Left renal cortex interstitium (tissue), 4 donors: ENCODE measurements around the gene GLRX5. TPM values are rescaled to one million over a fixed set of nuclear protein-coding genes. Genes with fewer than 3 reads are reported as not detected.
"Not testable (repeated sequence)": the region's sequence is repeated elsewhere in the genome, so short reads cannot be mapped to it uniquely, and the experiment has no call there.

Source experiments
- DNase-seq, 4 donors: peaks; one replicate each; pipeline ENCODE4 v3.0.0-alpha.2; 2013; ENCODE audit warnings: low read depth in 4 of 4, low spot score in 2 of 4, missing footprints in 1 of 4
- polyA plus RNA-seq, 4 donors: library from polyadenylated mRNA; unstranded; fragments of 120-200 nt; gene quantifications; one replicate each; pipeline ENCODE4 v1.2.1, GENCODE V29; 2013; ENCODE audit not compliant: insufficient read length in 4 of 4

The GLRX5 gene
- polyA plus RNA-seq, 4 donors = 69.1 to 82.1 (median 71.7) TPM

- no peak for DNase-seq
Observed at GRCh38 chr14:95498622-95499353, 36.1 kb upstream of the GLRX5 start.

- DNase-seq = no peak
Observed at GRCh38 chr14:95499354-95499750, 35.5 kb upstream of the GLRX5 start.

GRCh38 chr14:95500201-95500681 lies 34.6 kb upstream of the GLRX5 start:
- DNase-seq = no peak

- DNase-seq = no peak
Observed at GRCh38 chr14:95500772-95501401, 34.0 kb upstream of the GLRX5 start.

GRCh38 chr14:95502381-95502950 lies 32.4 kb upstream of the GLRX5 start:
- DNase-seq = no peak

GRCh38 chr14:95503365-95504134 lies 31.3 kb upstream of the GLRX5 start:
- no peak for DNase-seq

GRCh38 chr14:95504135-95505029 lies 30.5 kb upstream of the GLRX5 start:
- no peak for DNase-seq

- DNase-seq = no peak
Observed at GRCh38 chr14:95505030-95505589, 29.7 kb upstream of the GLRX5 start.

- DNase-seq = no peak
Observed at GRCh38 chr14:95507174-95507573, 27.7 kb upstream of the GLRX5 start.

GRCh38 chr14:95507701-95508103 lies 27.1 kb upstream of the GLRX5 start:
- no peak for DNase-seq

GRCh38 chr14:95508377-95508776 lies 26.5 kb upstream of the GLRX5 start:
- no peak for DNase-seq

- no peak for DNase-seq
Observed at GRCh38 chr14:95509495-95509894, 25.4 kb upstream of the GLRX5 start.

GRCh38 chr14:95510344-95510743 lies 24.5 kb upstream of the GLRX5 start:
- DNase-seq = not testable (repeated sequence)

GRCh38 chr14:95510804-95511203 lies 24.0 kb upstream of the GLRX5 start:
- no peak for DNase-seq

GRCh38 chr14:95511687-95512086 lies 23.2 kb upstream of the GLRX5 start:
- DNase-seq = no peak

- no peak for DNase-seq
Observed at GRCh38 chr14:95513291-95513690, 21.6 kb upstream of the GLRX5 start.

- DNase-seq = no peak
Observed at GRCh38 chr14:95514131-95515079, 20.4 kb upstream of the GLRX5 start.

- no peak for DNase-seq
Observed at GRCh38 chr14:95515080-95515489, 19.8 kb upstream of the GLRX5 start.
